Mucosa of stomach (tissue), 1 donor: ENCODE data around the gene PXN.
A peak's percentile ranks its signal among the peaks of the same experiment; 100 is the strongest.
"Not testable (repeated sequence)": the region's sequence is repeated elsewhere in the genome, so short reads cannot be mapped to it uniquely, and the experiment has no call there.

Experiments
- H3K27me3 ChIP-seq: one replicate; pipeline ENCODE4 v1.7.0; 2013; ENCODE audit warnings: mild to moderate bottlenecking, low read length; ENCODE audit not compliant: control insufficient read depth, insufficient read depth
- H3K36me3 ChIP-seq: one replicate; pipeline ENCODE4 v1.7.0; 2013; ENCODE audit warnings: low read length; ENCODE audit not compliant: control insufficient read depth, insufficient read depth
- H3K4me1 ChIP-seq: one replicate; pipeline ENCODE4 v1.7.0; 2013; ENCODE audit warnings: mild to moderate bottlenecking, low read length; ENCODE audit not compliant: control insufficient read depth, insufficient read depth
- H3K4me3 ChIP-seq: one replicate; pipeline ENCODE4 v1.7.0; 2013; ENCODE audit warnings: low read length
- H3K9ac ChIP-seq: one replicate; pipeline ENCODE4 v1.7.0; 2013; ENCODE audit warnings: mild to moderate bottlenecking, low read length, moderate library complexity
- H3K9me3 ChIP-seq: one replicate; pipeline ENCODE4 v1.7.0; 2013; ENCODE audit warnings: mild to moderate bottlenecking, low read length, moderate library complexity; ENCODE audit not compliant: control insufficient read depth
- donor health status: Pancreatic carcinoma.

PXN gene

DNA sequence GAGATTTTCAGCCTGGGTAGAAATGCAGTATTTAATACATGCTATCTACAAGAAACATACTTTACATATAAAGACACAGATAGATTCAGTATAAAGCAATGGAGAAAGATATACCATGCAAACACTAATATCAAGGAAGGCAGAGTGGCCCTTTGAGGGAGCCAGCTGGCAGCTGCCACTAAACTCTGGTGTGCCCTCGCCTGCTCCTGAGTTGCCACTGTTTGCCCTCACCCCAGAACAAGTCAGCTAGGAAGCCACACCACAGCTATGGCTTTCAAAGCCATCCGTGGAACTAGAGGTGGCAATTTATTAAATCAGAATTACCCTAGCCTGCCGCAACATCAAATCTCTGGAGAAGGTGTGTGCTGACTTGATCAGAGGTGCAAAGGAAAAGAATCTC is 18.3 kb downstream of the PXN start:
- H3K9me3 ChIP-seq, result no peaks in the 10 kb centered on the region
- no peak overlapping the region for H3K9ac ChIP-seq
- no peaks in the 10 kb centered on the region for H3K36me3 ChIP-seq
- H3K4me3 ChIP-seq, result no peak overlapping the region
- H3K4me1 ChIP-seq, result peaks cover 17% of the 10 kb centered on the region
- H3K27me3 ChIP-seq, result no peaks in the 10 kb centered on the region

DNA sequence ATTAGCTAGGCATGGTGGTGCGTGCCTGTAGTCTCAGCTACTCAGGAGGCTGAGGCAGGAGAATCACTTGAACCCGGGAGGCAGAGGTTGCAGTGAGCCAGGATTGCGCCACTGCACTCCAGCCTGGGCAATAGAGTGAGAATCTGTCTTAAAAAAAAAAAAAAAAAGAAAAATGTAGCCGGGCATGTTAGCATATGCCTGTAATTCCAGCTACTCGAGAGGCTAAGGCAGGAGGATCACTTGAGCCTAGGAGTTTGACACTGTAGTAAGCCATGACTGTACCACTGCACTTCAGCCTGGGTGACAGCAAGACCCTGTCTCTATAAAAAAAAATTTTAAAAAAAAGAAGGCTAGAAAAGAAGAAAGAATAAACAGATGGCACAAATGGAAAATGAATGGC is 18.8 kb downstream of the PXN start:
- not testable (repeated sequence) for H3K9me3 ChIP-seq, H3K9ac ChIP-seq, H3K4me3 ChIP-seq, H3K36me3 ChIP-seq, H3K27me3 ChIP-seq
- H3K4me1 ChIP-seq, result peaks cover 15% of the 10 kb centered on the region

- Histone ChIP-seq H3K9ac (no peak overlapping the region), H3K4me1 (peaks cover 6% of the 10 kb centered on the region), H3K4me3 (no peak overlapping the region), H3K9me3 (no peaks in the 10 kb centered on the region), H3K27me3 (no peaks in the 10 kb centered on the region), H3K36me3 (no peaks in the 10 kb centered on the region)
These were observed 22.4 kb downstream of the PXN start for GRCh38 chr12:120242971-120243699.

DNA sequence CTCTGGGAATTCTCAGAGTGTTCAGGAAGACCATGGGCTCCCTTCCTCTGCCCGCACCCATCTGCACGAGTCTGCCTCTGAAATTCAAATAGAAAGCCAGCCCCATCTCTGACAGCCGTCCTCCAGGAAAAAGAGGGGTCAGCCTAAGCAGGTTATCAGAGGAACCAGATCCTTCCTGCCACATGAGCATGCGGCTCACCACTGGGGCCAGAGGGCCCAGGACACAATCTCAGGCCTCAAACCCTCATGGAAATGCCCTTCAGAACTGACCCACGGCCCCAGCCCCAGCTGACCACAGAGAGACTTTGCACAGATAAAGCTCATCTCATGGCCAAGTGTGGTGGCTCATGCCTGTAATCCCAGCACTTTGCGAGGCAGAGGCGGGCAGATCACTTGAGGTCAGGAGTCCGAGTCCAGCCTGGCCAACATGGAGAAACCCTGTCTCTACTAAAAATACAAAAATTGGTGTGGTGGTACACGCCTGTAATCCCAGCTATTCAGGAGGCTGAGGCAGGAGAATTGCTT is 23.2 kb downstream of the PXN start:
- Histone ChIP-seq H3K4me1 (peaks cover 11% of the 10 kb centered on the region), H3K27me3 (no peaks in the 10 kb centered on the region), H3K4me3 (no peak overlapping the region), H3K9ac (no peak overlapping the region), H3K9me3 (no peaks in the 10 kb centered on the region), H3K36me3 (no peaks in the 10 kb centered on the region)

- Histone ChIP-seq H3K9me3 (no peaks in the 10 kb centered on the region), H3K4me1 (peaks cover 16% of the 10 kb centered on the region), H3K4me3 (no peak overlapping the region), H3K36me3 (no peaks in the 10 kb centered on the region), H3K9ac (no peak overlapping the region), H3K27me3 (no peaks in the 10 kb centered on the region)
These were observed 23.8 kb downstream of the PXN start for GRCh38 chr12:120241561-120242274.

GRCh38 chr12:120240495-120240833 is 25.1 kb downstream of the PXN start:
- Histone ChIP-seq H3K4me3 (no peak overlapping the region), H3K9me3 (no peaks in the 10 kb centered on the region), H3K27me3 (no peaks in the 10 kb centered on the region), H3K4me1 (peaks cover 23% of the 10 kb centered on the region), H3K9ac (no peak overlapping the region), H3K36me3 (no peaks in the 10 kb centered on the region)

DNA sequence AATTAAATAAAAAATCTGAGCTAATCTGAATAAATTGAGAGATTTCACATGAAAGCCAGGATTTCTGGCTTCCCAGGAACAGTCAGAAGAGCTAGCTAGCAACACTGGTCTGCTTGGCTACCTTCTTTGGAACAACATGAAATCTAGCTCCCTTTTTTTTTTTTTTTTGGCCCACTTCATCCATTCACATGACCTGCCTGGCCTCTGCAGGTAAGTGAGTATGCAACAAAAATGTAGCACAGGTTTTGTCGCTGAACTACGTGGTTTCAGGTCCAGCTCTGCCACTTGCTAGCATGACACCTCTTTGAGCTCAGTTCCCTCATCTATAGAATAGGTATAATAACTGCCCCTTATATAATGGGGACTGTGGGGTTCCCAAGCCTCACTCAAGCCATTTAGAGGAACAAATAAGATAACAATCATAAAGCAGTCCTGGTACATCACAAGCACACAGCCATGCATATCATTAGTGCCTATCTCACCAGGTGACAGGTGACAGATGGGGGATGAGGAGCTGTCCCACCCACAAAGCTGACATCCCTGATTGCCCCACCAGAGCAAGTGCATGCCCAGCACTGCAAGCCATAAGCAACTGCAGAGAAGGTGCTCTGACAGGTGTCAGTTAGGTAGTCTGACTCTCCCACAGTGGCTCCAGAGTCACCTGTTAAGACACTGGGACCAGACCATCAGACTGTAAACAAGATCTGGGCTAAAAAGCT is 25.6 kb downstream of the PXN start:
- H3K4me1 ChIP-seq, result peaks cover 29% of the 10 kb centered on the region
- H3K9me3 ChIP-seq, result no peaks in the 10 kb centered on the region
- H3K36me3 ChIP-seq, result no peaks in the 10 kb centered on the region

GRCh38 chr12:120238839-120239445 is 26.6 kb downstream of the PXN start:
- Histone ChIP-seq H3K9me3 (no peaks in the 10 kb centered on the region), H3K36me3 (no peaks in the 10 kb centered on the region), H3K27me3 (no peaks in the 10 kb centered on the region), H3K4me3 (no peak overlapping the region), H3K9ac (no peak overlapping the region), H3K4me1 (peaks cover 37% of the 10 kb centered on the region)

More for the DNA sequence above, 25.6 kb downstream of the PXN start:
- Histone ChIP-seq H3K27me3 (no peaks in the 10 kb centered on the region), H3K9ac (no peak overlapping the region), H3K4me3 (no peak overlapping the region)

GRCh38 chr12:120238217-120238616 is 27.3 kb downstream of the PXN start:
- H3K4me1 ChIP-seq, result peaks cover 44% of the 10 kb centered on the region
- H3K36me3 ChIP-seq, result no peaks in the 10 kb centered on the region
- no peaks in the 10 kb centered on the region for H3K27me3 ChIP-seq
- H3K9me3 ChIP-seq, result no peaks in the 10 kb centered on the region
- peak overlapping the region; percentile 15 for H3K9ac ChIP-seq
- no peak overlapping the region for H3K4me3 ChIP-seq

DNA sequence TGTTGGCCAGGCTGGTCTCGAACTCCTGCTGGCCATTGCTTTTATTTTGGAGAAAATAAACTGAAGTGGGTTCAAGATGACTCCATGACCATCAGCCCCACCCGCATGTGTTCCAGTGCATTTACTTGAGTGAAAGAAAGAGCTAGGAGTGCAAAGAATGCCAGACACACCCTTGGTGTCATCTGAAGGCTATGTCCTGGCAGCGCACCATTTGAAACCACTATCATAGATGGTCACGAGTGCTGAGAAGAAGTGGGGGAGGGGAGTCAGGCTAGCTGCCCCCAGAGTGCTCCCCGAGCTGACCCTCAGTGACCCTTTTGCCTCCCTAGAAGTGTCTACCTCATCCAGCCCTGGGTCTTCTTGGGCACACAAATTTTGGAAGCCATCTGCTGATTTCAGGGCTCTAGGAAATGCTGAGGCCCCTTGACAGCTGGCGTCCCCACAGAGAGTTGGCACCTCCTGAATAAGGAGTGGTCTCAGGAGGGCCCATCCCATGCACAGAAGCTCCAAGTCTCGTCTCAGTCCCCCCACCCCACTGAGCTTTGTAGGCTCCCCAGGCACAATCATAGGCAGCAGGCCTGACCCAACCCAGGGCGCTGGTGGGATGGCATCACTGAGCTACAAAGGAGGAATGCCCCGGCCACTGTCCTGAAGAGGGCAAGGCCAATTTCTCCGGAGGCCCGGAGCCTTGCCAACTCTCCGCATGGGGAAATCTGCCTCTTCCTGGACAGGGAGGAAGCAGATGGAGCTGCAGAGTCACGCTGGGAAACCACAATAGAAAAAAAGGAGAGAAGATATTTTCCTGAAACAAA is 28.0 kb downstream of the PXN start:
- no peak overlapping the region for H3K9ac ChIP-seq
- peaks cover 50% of the 10 kb centered on the region for H3K4me1 ChIP-seq
- no peaks in the 10 kb centered on the region for H3K36me3 ChIP-seq
- no peaks in the 10 kb centered on the region for H3K9me3 ChIP-seq
- no peaks in the 10 kb centered on the region for H3K27me3 ChIP-seq
- H3K4me3 ChIP-seq, result no peak overlapping the region

DNA sequence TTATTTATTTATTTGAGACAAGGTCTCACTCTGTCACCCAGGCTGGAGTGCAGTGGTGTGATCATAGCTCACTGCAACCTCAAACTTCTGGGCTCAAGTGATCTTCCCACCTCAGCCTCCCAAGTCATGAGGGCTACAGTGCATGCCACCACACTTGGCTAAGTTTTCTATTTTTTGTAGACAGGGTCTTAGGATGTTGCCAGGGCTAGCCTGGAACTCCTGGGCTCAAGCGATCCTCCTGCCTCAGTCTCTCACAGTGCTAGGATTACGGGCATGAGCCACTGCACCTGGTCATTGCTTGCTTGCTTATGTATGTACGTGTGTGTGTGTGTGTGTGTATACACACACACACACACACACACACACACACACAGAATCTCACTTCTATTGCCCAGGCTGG is 28.7 kb downstream of the PXN start:
- H3K4me3 ChIP-seq, H3K9ac ChIP-seq, H3K9me3 ChIP-seq, H3K27me3 ChIP-seq, H3K36me3 ChIP-seq: not testable (repeated sequence)
- H3K4me1 ChIP-seq, result peaks cover 58% of the 10 kb centered on the region
